ENCODE results near the gene TRAPPC12.
"Not testable (repeated sequence)": the region's sequence is repeated elsewhere in the genome, so short reads cannot be mapped to it uniquely, and the experiment has no call there.

DNA sequence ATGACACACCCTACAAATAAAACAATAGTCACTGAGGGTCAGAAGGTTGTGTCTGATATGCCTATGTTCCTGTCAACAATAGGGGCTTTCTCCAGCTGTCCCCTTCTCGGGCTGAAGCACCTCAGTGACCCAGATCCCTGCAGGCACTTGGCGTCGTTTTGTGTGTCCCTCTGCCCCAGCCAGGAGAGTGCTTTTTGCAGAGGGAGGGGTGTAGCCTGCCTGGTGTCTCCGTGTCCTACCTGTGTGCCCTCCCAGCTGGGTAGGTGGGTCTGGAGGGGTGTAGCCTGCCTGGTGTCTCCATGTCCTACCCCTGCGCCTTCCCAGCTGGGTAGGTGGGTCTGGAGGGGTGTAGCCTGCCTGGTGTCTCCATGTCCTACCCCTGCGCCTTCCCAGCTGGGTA, 74.5 kb downstream of the TRAPPC12 start:
- TF ChIP-seq CTCF (IDR thresholded peaks at IDR 0.05; ENCODE audit: low read depth, low read length, poor library complexity, severe bottlenecking); EZH2phosphoT487 (IDR thresholded peaks at IDR 0.05; ENCODE audit: borderline replicate concordance, low read length): not testable (repeated sequence)
